ENCODE data around the gene TUT7. TPM values are rescaled to one million over a fixed set of nuclear protein-coding genes. Genes with fewer than 3 reads are reported as not detected.
"Not testable (repeated sequence)": the region's sequence is repeated elsewhere in the genome, so short reads cannot be mapped to it uniquely, and the experiment has no call there.

Gene TUT7
- total RNA-seq, 1 donor from 2014 or later: 18.8 TPM

DNA sequence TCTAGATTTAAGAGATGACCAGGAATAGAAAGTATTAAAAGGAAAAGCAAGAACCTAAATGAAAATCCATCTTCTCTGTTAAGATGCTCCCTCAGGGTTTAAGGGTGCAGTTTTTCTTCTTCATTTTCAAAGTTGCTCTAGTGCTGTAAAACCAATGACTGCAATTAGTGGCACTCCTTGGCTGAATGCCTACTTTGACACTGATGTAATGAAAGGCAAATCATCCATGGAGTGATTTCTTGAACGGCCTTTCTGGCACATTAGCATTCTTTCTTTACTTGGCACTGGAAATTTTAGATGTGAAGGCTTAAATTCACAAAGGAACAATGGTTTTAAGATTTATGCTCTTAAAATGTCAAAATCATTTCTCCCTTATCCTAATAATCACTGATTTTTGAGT lies 52.5 kb downstream of the TUT7 start:
- H3K27ac Mint-ChIP-seq (ENCODE audit: unreplicated experiment): no peak overlapping the region
- TF ChIP-seq, protein P1, sequence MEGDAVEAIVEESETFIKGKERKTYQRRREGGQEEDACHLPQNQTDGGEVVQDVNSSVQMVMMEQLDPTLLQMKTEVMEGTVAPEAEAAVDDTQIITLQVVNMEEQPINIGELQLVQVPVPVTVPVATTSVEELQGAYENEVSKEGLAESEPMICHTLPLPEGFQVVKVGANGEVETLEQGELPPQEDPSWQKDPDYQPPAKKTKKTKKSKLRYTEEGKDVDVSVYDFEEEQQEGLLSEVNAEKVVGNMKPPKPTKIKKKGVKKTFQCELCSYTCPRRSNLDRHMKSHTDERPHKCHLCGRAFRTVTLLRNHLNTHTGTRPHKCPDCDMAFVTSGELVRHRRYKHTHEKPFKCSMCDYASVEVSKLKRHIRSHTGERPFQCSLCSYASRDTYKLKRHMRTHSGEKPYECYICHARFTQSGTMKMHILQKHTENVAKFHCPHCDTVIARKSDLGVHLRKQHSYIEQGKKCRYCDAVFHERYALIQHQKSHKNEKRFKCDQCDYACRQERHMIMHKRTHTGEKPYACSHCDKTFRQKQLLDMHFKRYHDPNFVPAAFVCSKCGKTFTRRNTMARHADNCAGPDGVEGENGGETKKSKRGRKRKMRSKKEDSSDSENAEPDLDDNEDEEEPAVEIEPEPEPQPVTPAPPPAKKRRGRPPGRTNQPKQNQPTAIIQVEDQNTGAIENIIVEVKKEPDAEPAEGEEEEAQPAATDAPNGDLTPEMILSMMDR (IDR thresholded peaks at IDR 0.05; ENCODE audit: unreplicated experiment): no peak
- H3K27me3 Mint-ChIP-seq (ENCODE audit: unreplicated experiment): no peaks in the 10 kb centered on the region
- H3K36me3 Mint-ChIP-seq (ENCODE audit: low read depth, unreplicated experiment): peaks cover 15% of the 10 kb centered on the region
- H3K4me1 Mint-ChIP-seq (ENCODE audit: unreplicated experiment): peaks cover 5% of the 10 kb centered on the region
- no peak for DNase-seq (ENCODE audit: low spot score)
- H3K4me3 Mint-ChIP-seq (ENCODE audit: unreplicated experiment): no peak overlapping the region
- no peaks in the 10 kb centered on the region for H3K9me3 Mint-ChIP-seq (ENCODE audit: unreplicated experiment)

DNA sequence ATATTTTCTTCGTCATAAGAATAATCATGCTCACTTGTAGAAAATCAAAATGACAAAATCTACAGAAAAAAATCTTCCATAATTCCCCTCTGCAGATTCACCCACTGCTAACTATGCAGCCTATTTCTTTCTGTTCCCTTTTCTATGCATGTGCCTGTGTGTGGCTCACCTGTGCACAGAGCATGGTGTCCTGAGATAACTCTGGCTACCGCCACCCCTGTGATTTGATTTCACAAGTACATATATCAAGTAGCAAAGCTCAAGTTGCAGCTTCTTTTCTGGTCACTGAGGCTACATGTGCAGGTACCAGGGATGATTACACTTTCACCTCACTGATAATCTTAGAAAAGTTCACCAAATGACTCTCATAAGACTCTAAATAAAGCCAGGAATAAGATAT lies 53.5 kb downstream of the TUT7 start:
- no peak overlapping the region for H3K27ac Mint-ChIP-seq (ENCODE audit: unreplicated experiment)

DNA sequence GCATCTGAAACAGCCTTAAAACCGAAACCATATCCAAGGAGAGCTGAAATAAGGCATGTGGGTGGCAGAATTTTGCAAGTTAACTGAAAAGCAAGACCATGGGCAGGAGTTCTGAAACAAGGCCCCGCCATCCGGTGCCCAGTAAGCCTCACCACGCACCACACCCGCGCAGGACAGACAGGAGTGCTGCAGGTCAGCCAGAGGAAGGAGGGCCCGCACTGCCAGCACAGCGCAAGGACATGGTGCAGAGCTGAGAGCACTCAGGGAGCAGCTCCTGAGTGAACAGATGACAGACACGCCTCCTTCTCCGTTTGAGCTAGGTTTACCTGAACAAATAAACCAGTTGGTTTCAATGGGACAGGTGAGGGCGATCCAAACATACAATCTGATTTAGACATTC lies 55.3 kb downstream of the TUT7 start:
- no peaks in the 10 kb centered on the region for H3K27me3 Mint-ChIP-seq (ENCODE audit: unreplicated experiment)
- no peak for DNase-seq (ENCODE audit: low spot score)
- H3K9me3 Mint-ChIP-seq (ENCODE audit: unreplicated experiment): no peaks in the 10 kb centered on the region
- peaks cover 5% of the 10 kb centered on the region for H3K4me1 Mint-ChIP-seq (ENCODE audit: unreplicated experiment)
- no peak overlapping the region for H3K27ac Mint-ChIP-seq (ENCODE audit: unreplicated experiment)
- H3K36me3 Mint-ChIP-seq (ENCODE audit: low read depth, unreplicated experiment): peaks cover 9% of the 10 kb centered on the region
- H3K4me3 Mint-ChIP-seq (ENCODE audit: unreplicated experiment): no peak overlapping the region
- TF ChIP-seq, protein P1 (IDR thresholded peaks at IDR 0.05; ENCODE audit: unreplicated experiment): no peak

More for the DNA sequence above, 53.5 kb downstream of the TUT7 start:
- Mint-ChIP-seq H3K9me3 (ENCODE audit: unreplicated experiment) (no peaks in the 10 kb centered on the region), H3K27me3 (ENCODE audit: unreplicated experiment) (no peaks in the 10 kb centered on the region), H3K4me1 (ENCODE audit: unreplicated experiment) (peaks cover 5% of the 10 kb centered on the region), H3K36me3 (ENCODE audit: low read depth, unreplicated experiment) (peaks cover 9% of the 10 kb centered on the region), H3K4me3 (ENCODE audit: unreplicated experiment) (no peak overlapping the region)
- no peak for DNase-seq (ENCODE audit: low spot score)
- TF ChIP-seq, protein P1 (IDR thresholded peaks at IDR 0.05; ENCODE audit: unreplicated experiment): no peak

DNA sequence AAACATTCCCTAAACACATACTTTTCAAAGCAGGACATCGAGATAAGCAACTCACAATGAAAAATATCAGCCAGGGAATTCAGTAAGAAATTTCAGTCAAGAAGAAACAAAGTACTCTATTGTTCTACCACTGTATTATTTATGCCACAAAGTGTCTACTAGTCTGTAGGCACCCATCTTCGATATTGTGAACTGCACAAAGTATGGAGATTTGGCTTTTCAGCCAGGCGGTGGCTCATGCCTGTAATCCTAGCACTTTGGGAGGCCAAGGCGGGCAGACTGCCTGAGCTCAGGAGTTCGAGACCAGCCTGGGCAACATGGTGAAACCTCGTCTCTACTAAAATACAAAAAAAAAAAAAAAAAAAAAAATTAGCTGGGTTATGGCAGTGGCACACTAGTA lies 63.9 kb downstream of the TUT7 start:
- not testable (repeated sequence) for H3K9me3 Mint-ChIP-seq (ENCODE audit: unreplicated experiment); H3K36me3 Mint-ChIP-seq (ENCODE audit: low read depth, unreplicated experiment)

DNA sequence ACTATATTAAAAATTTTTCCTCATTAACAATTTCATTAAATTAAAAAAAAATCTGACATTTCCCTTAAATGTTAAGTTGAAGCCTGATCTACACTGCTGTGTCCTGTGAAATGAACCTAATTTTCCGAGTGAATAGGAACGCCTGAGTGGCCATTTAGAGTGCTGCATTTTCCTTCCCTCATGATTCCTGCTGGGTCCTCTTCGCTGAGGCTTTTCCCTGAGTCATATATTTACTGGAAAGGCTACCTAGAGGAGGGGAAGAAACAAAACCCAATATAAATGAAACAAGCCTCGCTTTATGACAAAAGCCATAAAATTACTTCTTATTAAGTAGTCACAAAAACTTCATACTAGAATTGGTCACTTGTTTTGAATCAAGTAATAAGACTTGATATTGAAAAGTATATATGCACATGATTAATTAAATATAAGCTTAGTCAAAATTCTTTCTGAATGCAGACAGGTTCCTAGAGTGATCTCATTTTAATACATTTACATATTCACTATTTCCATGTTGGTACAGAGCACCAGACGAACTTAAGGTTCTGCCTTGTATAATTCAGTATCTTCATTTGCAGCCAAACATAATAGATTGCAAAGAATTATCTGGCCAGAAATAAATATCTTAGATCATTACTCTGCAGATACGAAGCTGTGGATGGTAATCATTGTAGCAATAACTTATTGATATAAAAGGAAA lies 65.6 kb downstream of the TUT7 start:
- Mint-ChIP-seq H3K27ac (ENCODE audit: unreplicated experiment) (no peak overlapping the region), H3K36me3 (ENCODE audit: low read depth, unreplicated experiment) (peaks cover 3% of the 10 kb centered on the region), H3K4me1 (ENCODE audit: unreplicated experiment) (no peaks in the 10 kb centered on the region), H3K27me3 (ENCODE audit: unreplicated experiment) (no peaks in the 10 kb centered on the region), H3K9me3 (ENCODE audit: unreplicated experiment) (no peaks in the 10 kb centered on the region), H3K4me3 (ENCODE audit: unreplicated experiment) (no peak overlapping the region)
- DNase-seq (ENCODE audit: low spot score): no peak
- TF ChIP-seq, protein P1 (IDR thresholded peaks at IDR 0.05; ENCODE audit: unreplicated experiment): no peak

More for the DNA sequence above, 63.9 kb downstream of the TUT7 start:
- not testable (repeated sequence) for H3K4me3 Mint-ChIP-seq (ENCODE audit: unreplicated experiment); H3K4me1 Mint-ChIP-seq (ENCODE audit: unreplicated experiment); H3K27me3 Mint-ChIP-seq (ENCODE audit: unreplicated experiment); DNase-seq (ENCODE audit: low spot score); H3K27ac Mint-ChIP-seq (ENCODE audit: unreplicated experiment)

Measured in endothelial cell (in vitro differentiated cells).